ENCODE results near the gene ZNF267.
"Not testable (repeated sequence)": the region's sequence is repeated elsewhere in the genome, so short reads cannot be mapped to it uniquely, and the experiment has no call there.

ZNF267 gene

GRCh38 chr16:31873556-31874365, at the start of gene ZNF267:
Gene ZNF267 (plus strand): TSS chr16:31873807. CDS start chr16:31873967, 160 bp downstream.
- DNase-seq: peak; percentile 93

GRCh38 chr16:31833047-31833446, 40.6 kb upstream of the ZNF267 start:
- no peak for DNase-seq

GRCh38 chr16:31836396-31836795, 37.2 kb upstream of the ZNF267 start:
- DNase-seq: not testable (repeated sequence)

- DNase-seq: no peak
These were observed 30.7 kb upstream of the ZNF267 start for GRCh38 chr16:31842864-31843263.

GRCh38 chr16:31848572-31848971, 25.0 kb upstream of the ZNF267 start:
- not testable (repeated sequence) for DNase-seq

- no peak for DNase-seq
These were observed 20.3 kb upstream of the ZNF267 start for GRCh38 chr16:31853291-31853690.

GRCh38 chr16:31860508-31860907, 13.1 kb upstream of the ZNF267 start:
- no peak for DNase-seq

GRCh38 chr16:31861455-31861854, 12.2 kb upstream of the ZNF267 start:
- no peak for DNase-seq

- no peak for DNase-seq
These were observed 10.8 kb upstream of the ZNF267 start for GRCh38 chr16:31862761-31863160.

GRCh38 chr16:31868164-31868563, 5.4 kb upstream of the ZNF267 start:
- no peak for DNase-seq

GRCh38 chr16:31868691-31869167, 4.9 kb upstream of the ZNF267 start:
- peak; percentile 73 for DNase-seq

- DNase-seq: peak; percentile 83
These were observed 4.0 kb upstream of the ZNF267 start for GRCh38 chr16:31869511-31870201.

- no peak for DNase-seq
These were observed 2.8 kb upstream of the ZNF267 start for GRCh38 chr16:31870809-31871208.

- DNase-seq: no peak
These were observed 2.1 kb upstream of the ZNF267 start for GRCh38 chr16:31871510-31871909.

- no peak for DNase-seq
These were observed 1.4 kb upstream of the ZNF267 start for GRCh38 chr16:31872201-31872600.

- peak; percentile 61 for DNase-seq
These were observed 932 bp downstream of the ZNF267 start for GRCh38 chr16:31874366-31875111.

GRCh38 chr16:31875112-31875803, 1.7 kb downstream of the ZNF267 start:
- DNase-seq: peak; percentile 37

GRCh38 chr16:31875928-31876547, 2.4 kb downstream of the ZNF267 start:
- DNase-seq: no peak

GRCh38 chr16:31876951-31877828, 3.6 kb downstream of the ZNF267 start:
- peak; percentile 82 for DNase-seq

- no peak for DNase-seq
These were observed 4.5 kb downstream of the ZNF267 start for GRCh38 chr16:31877876-31878642.
